SKM-1 (cell line): Measurements from ENCODE around the gene SLC45A3.
"Not testable (repeated sequence)": the region's sequence is repeated elsewhere in the genome, so short reads cannot be mapped to it uniquely, and the experiment has no call there.

Experiments
- DNase-seq: peaks from one replicate; lab custom pipeline; 2025; ENCODE audit not compliant: unreplicated experiment; lab: John Stamatoyannopoulos, UW

SLC45A3 gene

GRCh38 chr1:205636732-205637131 is 43.6 kb downstream of the SLC45A3 start:
- DNase-seq = no peak

DNA sequence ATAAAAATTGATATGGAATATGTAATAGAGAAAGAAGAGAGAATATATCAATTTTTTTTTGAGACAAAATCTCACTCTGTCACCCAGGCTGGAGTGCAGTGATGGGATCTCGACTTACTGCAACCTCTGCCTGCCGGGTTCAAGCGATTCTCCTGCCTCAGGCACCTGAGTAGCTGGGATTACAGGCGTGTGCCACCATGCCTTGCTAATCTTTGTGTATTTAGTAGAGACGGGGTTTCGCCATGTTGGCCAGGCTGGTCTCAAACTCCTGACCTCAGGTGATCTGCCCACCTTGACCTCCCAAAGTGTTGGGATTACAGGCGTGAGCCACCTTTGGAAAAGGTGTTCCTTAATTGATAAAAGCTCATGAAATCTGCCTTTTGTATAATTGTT is 44.2 kb downstream of the SLC45A3 start:
- not testable (repeated sequence) for DNase-seq

DNA sequence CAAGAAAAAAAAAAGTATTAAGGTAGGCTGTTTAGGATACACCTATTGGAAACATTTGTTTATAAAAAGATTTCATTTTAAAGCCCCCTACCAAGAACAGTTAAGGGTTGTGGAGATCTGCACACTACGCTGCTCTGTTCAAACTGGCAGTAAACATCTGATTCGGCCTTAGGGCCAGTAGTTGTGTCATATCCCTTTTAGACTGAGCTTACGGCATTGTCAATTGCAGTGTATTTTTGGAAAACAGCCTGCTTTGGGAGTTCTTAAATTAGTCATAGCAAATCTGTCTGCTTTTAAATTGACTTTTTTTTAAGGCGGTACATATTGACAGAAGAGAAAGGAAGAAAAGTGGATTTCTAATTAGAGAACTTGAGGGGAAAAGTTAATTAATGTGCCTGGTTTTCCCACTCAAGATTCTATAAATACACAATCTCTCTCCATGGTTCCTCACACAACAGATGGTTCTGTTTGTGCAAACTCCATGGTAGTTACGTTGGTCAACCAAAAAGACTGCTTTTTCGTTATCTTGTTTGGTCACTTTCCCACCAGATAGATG is 46.8 kb downstream of the SLC45A3 start:
- DNase-seq = no peak

GRCh38 chr1:205632669-205633169 is 47.6 kb downstream of the SLC45A3 start:
- no peak for DNase-seq

DNA sequence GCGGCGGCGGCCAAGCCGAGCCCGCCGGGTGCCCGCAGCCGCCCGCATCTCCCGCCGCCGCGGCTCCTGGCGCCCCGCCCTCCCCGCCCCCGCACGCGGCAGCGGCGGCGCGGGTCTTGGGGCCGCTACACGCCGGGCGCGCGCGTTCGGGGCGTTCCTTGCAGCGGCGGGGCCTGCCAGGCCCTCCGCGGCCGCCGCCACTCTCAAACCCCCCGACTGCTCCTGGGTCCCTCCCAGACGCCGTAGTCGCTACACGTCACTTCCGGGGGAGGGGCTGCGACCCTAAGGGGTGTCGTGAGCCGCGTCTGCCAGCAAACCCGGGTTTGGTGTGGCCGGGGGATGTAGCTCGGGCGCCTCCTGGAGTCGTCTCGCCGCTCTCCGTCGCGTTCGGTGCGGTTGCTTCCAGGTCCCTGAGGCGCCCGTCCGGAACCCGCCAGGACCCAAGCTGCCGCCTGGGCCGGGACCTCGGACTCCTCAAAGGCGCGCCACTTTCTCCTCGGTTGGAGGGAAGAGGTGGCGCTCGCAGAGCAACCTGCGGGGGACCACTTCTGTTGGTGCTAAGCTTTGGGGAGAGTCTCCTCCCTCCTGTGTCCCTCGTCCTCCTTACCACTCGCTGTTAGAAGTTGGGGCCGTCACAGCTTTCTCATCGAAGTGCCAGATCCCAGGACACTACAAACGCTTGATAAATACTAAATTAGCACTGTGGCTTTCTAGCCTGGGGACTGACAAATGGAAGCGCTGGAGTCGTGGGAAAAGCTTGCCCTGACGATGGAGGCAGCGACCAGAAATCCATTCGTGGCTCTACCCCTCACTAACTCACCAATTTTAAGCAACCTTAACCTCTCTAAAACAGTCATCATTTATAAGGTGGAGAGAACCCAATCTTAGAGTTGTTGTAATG is 48.3 kb downstream of the SLC45A3 start, which contains the start of gene ELK4:
ELK4 (minus strand) TSS at position 244 of the 901 bp plus-strand sequence. CDS start 8,129 bp downstream, outside the sequence.
- DNase-seq = peak; percentile 94

DNA sequence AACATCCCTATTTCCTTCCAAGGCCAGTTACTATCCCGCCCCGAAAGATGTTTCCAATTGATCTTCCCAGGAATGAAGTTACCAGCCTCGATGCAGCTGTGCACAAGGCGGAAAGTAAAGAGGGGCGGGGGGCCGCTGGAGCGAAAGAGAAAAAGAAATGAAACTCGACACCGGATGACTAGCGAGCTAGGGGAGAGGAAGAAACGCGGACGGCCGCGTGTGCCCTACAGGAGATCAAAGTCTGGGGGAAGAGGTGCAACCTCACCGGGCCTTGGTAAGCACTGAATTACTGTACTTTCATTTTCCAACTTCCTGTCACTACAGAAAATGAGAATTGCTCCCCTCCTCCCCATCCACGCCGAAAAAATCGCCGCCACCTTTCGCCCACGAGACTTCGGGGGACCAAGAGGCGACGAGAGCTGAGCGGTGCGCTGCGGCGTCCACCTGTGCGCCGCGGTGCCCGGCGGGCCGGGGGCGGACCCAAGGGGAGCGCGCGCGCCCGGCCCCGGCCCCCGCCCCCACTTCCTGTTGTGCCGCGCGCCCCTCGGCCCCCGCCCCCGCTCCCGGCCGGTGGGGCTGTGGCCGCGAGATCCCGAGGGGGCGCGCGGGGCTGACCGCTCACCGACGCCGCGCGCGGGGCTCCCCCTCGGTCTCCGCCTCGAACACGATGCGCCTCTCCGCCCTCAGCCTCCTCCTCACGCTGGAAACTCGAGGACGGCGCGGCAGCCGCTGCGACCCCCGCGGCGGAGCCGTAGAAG is 49.1 kb downstream of the SLC45A3 start:
- DNase-seq = peak; percentile 53

GRCh38 chr1:205630651-205631009 is 49.7 kb downstream of the SLC45A3 start:
- no peak for DNase-seq

- DNase-seq = no peak
Observed at GRCh38 chr1:205630241-205630640, 50.1 kb downstream of the SLC45A3 start.

DNA sequence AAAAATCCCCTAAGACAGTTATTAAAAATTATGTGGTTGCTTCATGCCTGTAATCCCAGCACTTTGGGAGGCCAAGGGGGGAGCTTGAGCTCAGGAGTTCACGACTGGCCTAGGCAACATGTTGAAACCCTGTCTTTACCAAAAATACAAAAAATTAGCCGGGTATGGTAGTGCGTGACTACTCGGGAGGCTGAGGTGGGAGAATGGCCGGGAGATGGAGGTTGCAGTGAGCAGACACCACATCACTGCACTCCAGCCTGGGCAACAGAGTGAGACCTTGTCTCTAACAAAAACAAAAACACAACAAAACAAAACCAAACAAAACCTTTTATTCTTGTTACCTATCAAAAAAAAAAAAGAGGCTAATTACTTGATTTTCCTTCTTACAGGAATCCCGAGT is 50.6 kb downstream of the SLC45A3 start:
- no peak for DNase-seq

- DNase-seq = no peak
Observed at GRCh38 chr1:205627956-205628355, 52.4 kb downstream of the SLC45A3 start.

GRCh38 chr1:205626216-205626615 is 54.1 kb downstream of the SLC45A3 start:
- DNase-seq = no peak

DNA sequence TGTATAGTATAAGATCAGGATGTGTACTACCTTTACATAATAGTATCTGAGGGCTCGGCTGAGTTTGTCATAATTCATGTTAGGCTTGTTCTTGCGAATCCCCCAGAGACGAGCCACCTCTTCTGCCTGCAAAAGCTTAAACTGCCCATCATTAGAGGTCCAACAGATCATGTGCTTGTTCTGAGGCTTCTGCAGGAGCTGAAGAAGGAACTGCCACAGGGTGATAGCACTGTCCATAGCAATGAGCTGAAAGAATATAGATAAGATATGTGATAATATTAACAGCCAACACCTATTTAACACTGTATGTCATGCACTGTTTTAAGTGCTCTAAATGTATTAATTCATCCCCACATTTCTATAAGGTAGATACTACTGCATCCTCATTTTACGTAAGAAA is 56.7 kb downstream of the SLC45A3 start:
- DNase-seq = no peak

DNA sequence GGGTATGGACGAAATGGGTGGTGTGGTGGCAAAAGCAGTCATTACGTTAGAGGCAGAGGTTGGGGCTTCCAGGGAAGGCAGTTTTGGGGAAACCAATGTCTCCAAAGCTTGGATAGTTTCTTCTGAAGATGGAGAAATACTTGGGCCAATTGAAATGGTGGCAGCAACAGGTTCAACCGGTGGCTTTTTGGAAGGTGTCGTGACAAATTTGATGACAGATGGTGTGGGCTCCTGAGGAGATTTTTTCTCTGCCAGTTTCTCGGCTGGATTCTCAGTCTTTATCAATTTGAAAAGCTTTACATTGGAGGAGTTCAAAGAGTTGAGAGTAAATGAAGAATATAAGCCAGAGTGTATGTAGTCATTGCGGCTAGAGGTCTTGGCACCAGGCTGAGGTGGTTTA is 60.0 kb downstream of the SLC45A3 start:
- DNase-seq = no peak

GRCh38 chr1:205619376-205619775 is 60.9 kb downstream of the SLC45A3 start:
- DNase-seq = no peak

DNA sequence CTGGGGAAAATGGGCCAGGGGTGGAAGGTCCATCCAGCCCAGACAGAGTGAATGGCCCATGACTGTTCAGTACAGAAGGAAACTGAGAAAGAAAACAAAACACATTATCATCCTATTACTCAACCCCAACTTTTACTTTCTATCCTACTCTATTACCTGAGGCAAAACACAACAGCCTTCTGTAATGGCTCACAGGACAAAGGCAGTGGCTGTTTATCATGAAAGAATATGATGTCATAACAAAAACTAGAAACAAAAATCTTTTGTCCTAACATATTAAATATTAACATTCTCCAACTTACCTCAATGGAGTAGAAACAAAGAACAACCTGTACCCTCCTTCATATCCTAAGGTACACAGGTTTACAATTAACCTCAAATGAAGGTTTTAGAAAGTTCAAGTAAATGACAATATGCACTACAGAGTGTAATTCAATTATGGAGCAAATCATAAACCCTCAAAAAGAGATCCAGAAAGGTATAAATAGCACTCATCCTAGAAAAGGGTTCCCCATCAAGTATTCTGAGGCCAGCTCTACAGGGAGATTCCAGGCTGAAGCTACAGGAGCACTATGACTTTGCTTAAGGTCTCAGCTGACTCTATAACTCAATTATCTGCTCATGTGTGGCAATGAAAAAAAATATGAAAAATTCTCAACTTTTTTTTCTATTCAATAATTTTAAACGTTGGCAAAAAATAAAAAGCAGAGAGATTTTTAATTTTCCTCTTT is 63.6 kb downstream of the SLC45A3 start:
- no peak for DNase-seq

DNA sequence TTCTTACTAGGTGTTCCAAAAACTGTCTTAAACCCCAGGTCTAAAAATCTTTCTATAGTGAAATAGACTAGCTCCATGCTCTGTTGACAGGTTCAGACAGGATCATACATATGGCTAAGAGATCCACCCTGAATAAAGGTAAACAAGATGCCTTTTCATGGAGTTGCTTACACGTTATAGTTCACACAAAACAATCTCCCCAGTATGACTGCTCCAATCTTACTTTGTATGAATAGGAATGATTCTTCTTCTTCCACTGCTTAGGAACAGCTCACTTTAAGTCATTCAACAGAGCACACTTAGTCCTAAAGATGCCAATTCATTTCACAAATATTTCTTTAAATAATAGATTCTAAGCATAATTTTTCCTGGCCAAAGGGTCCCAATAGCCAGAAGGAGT is 64.5 kb downstream of the SLC45A3 start:
- DNase-seq = no peak

GRCh38 chr1:205613854-205614412 is 66.4 kb downstream of the SLC45A3 start:
- DNase-seq = no peak

GRCh38 chr1:205612556-205612955 is 67.8 kb downstream of the SLC45A3 start:
- no peak for DNase-seq

DNA sequence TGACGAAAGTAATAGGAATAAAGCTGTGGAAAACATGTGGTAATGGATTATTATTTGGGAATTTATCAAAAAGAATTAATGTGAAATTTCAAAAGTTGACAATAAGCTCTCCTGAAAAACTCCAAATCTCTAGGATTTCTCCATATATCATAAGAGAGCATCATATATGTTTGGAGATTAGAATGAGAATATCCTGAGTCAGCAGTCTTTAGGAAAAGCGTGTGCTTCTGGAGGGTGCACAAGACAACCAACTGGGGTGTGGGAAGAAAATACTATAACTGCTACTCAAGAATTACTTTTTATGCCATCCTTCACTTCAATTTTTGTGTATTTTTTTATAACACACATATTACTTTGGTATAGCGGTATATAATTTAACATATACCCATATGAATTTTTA is 68.2 kb downstream of the SLC45A3 start:
- no peak for DNase-seq

GRCh38 chr1:205610901-205611466 is 69.3 kb downstream of the SLC45A3 start:
- DNase-seq = no peak
